Measurements from ENCODE around the gene SEMA4C. TPM values are rescaled to one million over a fixed set of nuclear protein-coding genes. Genes with fewer than 3 reads are reported as not detected.

The SEMA4C gene
- total RNA-seq, 1 donor from 2014 or later: 14.9 TPM

DNA sequence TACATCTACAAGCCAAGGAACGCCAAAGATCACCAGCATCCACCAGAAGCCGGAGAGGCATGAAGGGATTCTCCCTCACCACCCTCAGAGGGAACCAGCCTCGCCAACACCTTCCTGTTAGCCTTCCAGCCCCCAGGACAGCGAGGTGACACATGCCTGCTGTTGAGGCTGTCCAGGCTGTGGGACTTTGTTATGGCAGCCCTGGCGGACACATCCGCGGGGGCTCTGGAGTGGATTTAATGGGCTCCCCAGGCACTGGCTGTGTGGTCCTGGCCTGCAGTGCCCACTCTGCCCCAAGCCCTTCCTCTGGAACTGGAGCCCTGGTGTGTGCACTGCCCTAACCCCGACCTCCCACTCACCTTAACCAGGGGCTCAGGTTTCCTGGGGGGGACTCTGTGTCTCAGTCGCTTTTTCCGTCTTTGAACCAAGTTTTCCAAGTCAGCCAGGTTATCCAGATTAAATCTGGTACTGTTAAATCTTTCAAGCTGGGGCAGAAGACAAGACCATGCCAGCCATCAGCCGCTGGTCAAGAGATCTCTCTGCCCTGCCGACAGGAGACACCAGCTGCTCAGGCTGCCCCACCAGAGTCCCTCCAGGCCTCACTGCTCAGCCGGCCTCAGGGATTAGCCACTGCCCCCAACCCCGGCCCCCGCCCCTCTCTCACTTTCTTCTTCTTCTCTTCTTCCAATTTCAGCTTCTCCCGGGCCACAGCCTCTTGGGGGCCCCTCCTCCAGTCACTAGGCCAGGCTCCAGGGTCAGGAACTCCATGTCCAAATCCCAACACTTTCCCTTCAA, 28.0 kb downstream of the SEMA4C start:
- no peak for ATAC-seq

DNA sequence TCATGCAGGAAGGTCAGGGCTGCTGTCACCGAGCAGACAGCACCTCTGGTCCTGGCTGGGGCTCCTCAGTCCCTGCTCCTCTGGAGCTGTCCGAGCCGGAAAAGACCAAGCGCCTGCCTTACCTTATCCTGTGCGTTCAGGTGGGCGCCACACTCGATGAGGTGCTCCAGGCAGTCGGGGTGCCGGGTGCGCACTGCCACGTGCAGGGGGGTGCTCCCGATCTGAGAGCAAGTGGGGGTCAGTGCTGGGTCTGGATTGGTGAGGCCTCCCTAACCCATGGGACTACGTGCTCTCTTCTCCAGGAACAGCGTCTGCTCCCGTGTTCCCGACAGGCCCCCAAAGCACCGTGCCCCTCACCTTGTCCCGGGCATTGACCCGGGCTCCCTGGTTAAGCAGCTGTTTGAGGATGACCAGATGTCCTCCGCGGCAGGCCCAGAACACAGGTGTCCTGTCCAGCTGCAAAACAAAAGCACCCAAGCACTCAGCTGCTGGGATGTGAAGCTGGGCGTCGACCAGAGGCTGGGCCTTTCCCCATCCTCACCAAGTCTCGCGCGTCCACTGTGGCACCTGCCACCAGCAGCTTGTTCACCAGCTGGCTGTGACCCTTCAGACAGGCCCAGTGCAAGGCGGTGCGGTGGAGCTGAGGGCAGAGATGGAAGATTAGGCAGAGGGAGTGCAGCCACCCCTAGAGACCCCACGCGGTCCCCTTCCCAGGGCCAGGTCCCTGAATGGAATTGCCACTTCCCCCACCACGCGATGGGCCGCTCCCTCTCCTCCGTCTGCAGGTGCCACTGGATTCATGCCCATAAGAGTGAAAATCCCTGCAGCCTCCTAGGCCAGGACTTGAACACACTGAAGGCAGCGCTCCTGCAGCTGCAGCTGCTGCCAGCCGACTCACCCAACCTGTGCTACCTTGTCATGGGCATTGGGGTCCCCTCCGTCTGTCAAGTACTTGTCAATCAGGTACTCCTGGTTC, 29.7 kb downstream of the SEMA4C start:
- peak; percentile 6 for ATAC-seq

DNA sequence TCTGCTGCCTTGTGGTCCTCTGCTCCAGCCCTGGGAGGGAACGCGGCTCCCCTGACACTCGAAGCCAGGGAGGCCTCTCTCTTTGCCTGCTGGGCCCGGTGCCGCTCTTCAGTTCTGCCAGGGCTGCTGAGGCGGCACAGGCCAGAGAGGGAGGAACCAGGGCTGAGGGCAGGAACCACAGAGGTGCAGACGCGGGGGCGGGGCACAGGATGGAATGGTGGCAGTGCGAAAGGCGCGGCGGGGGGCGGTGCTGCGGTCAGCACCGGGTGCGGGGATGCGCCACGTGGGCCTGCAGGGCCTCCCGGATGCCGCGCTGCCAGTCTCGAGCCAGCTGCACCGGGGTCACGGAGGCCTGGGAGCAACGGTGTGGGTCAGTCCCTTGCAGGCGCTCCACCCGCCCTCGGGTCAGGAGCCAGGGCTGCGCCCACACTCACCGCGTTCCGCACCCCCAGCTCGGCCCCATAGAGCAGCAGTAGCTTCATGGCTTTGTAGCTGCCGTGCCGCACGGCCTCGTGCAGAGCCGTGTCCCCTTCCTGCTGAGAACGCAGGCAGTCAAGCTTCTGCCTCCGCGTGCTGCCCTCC, 30.5 kb downstream of the SEMA4C start:
- ATAC-seq: peak; percentile 77

DNA sequence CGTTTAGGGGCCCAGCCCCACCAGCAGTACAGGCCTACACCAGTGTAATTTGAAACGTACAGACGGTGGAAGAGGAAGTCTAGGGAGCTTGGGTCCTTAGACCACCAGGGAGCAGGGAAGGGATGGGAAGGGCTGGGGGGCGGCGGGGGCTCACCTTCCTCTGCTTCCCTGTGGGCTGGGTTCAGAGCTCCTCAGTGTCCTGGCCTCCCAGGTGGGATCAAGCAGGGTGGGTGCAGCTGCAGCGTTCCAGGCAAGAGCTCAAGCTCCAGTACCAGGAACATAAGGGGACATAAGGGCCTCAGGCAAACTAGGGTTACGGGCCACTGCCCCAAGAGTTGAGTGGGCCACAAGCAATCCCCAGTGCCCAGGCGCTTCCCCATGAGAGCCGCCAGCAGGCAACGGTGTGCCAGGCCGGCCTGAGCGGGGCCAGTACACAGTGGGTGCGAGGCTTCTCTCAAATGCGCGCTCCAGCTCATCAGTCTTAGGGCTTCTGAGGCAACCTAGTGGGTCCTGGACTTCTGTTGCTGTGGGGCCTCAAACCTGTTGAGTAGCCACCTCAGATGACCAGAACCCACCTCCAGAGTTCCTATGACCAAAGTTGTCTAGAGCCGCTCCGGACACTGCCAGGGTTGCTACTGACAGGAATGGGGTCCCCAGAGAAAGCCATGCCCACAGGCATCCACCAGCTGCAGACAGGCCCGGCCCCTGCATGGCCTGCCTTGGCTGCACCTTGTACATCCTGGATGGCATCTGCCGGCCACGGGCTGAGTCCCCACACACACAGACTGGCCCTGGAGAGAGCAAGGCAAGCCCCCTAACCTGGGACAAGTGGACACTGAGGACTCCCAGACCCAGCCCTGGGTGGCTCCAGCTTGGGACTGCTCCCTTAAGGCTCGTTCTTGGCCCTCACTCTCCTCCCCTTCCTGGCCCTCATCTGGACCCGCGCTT, 31.3 kb downstream of the SEMA4C start:
- ATAC-seq: peak; percentile 6

DNA sequence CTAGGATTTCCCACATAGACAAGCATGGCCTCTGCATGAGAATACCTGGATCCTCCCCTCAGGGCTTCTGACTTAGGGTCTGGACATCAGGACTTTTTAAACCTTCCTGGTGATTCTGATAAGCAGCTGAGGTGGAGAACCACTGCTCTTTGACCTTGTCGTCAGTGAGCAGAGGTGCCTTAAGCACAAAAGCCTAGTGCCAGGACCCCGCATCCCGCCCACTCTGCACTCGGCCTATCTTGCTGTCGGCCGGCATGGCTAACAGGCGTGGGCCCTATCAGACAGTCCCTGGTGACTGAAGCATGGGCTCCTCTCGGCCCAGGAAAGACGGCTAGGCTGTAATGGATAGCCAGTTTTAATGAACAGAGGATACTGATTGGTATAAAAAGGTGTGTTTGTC, 32.3 kb downstream of the SEMA4C start:
- no peak for ATAC-seq

DNA sequence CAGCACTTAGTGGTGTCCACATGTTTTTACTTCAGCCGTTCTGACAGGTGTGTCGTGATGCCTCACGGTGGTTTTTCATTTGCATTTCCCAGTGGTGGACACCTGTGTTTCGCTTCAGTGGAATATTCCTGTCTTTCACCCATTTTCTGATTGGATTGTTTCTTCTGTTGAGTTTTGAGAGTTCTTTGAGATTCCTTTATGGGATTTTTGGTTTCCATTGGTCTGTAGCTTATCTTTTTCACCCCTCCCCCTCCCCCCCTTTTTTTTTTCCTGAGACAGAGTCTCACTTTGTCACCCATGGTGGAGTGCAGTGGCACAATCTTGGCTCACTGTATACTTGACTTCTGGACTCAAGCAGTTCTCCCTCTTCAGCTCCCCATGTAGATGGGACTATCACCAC, 34.0 kb downstream of the SEMA4C start:
- no peak for ATAC-seq

DNA sequence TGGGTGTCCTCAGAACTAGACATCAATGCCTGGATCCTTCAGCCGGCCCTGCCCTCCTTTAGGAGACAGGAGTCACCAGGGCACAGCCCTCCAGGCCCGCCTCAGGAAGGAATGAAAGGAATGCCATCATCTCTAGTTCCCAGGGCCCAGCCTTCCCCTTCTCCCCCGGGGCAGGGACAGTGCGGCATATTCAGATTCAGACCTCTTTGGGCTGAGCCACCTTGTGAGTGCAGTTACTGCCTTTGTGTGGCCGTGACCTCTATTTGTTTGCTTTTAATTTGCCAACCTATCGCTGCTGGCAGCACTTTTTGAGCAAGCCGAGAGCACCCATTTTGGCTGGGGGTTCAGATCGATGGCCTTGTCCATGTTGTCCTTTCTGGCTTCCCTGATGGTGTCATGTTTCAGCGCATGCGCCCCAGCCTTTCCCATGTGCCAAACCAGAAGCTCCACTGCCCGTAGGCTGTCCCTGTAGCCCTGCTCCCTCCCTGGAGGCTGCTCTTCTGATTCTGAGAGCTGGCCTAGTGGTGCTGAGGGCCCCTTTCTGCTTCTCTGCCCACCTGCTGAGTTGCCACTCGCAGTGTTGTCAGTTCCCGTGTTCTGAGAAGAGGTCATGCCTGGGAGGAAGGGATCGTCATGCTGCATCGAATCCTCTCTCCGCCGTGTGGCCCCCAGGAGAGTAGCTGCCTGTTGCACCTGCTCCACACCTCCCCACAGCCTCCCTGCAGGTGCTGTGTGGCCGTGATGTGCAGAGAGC, 36.9 kb downstream of the SEMA4C start:
- peak; percentile 41 for ATAC-seq

DNA sequence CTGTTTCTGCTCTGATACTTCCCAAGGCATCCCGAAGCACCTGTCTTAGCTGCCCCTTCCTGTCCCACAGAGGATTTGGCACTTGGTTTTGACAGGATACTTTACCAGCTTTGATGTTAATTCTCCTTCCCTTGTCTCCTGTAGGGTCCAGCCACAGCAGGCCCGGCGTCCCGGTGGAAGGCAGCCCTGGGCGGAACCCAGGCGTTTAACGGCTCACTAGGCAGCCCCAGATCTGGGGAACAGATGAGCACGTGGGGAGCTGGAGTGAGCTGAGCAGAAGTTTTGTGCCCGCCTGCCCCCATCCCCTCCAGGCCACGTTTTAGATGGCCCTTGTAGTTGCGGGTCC, 37.5 kb downstream of the SEMA4C start:
- no peak for ATAC-seq

DNA sequence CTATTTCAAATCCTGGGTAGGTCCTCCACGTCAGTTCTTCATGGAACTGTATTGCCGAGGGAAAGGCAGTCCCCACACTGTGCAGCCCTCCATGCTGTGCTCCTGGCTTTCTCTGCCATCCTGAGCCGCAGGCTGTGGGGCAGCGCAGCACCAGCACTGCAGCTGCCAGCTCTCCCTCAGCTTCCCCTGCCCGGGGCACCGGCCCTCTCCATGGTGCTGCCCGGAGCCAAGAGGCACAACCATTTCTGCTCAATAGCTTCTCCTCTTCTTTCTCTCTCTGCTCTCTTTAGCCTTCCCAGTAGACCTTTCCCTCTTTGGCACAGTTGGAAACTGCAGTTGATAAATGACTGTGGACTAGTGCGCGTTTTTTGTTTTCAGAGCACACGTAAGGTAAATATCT, 38.2 kb downstream of the SEMA4C start:
- ATAC-seq: no peak

DNA sequence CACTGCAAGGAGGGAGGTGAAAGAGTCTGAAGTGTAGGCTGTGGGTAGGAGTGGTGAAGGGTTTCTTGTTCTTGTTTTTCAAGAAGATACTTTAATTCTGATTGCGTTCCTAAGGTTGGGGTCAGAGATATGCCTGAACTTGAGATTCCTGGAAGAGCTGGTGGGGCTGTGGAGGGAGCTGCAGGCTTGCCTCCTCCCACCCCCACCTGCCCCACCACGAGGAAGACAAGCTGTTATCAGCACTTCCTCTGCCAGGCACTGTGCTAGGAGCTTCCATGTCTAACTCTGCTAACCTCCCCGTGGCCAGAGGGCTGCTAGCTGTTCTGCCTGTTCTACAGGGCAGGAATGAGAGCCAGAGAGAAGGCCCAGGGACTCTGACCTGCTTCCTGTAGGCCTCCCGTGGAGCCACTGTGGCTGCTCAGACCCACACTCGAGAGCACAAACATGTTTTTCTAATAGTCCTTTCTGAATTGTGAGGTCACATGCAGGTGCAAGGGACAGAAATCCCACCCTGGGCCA, 39.8 kb downstream of the SEMA4C start:
- no peak for ATAC-seq

DNA sequence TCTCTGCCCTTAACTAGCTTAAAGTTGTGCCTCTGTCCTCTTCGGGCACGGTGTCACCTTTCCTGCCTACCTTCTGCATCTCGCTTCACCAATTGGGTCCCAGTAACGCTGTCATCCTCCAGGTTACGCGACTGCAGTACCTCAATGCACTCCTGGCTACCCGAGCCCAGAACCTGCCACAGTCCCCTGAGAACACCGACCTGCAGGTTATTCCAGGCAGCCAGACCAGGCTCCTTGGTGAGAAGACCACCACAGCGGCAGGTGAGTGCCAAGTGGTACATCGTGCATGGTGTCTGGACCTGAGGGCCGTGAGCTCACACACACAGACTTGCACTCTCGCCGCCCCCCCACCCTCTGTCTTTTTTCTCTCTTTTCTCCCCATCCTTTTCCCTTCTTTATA, 41.0 kb downstream of the SEMA4C start:
- ATAC-seq: no peak

DNA sequence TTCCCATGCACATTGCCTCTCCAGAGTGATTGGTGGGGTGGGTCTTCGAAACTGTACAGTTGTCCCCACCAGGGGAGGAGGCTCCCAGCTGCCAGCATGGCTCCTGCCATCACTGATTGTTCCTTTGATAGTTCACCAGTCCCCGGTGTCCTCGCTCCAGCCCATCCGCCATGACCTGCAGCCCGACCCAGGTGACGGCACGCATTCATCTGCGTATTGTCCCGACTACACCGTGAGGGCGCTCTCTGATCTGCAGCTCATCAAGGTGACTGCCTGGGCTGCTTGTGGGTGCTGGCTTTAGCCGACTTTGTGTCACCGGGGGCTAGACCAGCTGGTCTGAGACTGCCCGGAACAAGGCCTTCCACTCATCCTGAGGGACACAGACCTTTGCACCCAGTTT, 41.4 kb downstream of the SEMA4C start:
- ATAC-seq: no peak

DNA sequence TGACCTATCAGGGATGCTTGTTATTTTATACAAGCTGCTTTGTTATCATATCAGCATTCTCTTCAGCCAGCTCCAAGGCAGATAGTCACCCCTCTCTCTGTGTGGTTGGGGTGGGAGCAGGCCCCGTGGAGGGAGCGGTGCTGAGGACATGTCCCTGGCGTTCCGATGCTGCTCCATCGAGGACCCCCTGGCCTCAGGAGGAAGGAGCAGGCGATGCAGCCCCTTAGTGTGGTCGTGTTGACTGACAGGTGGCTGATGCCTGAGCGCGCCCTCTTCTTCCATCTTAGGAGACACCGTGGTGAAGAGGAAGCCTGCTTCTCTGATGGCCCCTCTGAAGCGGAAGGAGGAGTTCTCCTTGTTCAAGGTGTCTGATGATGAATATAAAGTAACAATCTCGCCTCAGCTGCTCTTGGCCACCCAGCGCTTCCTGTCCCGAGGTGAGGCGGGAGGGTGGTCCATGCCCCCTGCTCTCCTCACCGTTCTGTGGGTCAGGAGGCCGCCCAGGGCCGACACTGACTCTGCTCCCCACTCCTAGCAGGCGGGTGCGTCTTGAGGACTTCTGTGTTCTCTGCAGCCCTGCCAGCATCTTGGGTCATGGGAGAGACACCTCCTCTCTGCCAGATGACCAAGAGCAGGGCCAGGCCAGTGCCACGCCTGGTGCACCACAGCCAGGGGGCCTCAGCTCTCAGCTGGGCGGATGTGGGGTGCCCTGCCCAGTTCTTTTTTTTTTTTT, 43.2 kb downstream of the SEMA4C start:
- no peak for ATAC-seq

DNA sequence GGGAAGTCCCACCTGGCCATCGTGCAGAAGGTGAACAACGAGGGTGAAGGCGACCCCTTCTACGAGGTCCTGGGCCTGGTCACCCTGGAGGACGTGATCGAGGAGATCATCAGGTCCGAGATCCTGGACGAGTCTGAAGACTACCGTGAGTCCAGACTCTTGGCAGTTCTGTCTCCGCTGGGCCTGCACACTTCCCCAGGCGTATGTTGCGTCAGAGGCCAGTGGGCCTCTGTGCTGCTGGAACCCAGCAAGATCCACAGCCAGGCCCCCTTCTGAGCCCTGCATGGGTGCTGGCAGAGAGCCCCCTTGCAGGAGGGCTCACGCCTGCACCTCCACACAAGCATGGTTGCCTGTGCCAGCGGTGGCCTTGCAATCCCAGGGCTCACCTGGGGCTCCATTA, 44.8 kb downstream of the SEMA4C start:
- no peak for ATAC-seq

DNA sequence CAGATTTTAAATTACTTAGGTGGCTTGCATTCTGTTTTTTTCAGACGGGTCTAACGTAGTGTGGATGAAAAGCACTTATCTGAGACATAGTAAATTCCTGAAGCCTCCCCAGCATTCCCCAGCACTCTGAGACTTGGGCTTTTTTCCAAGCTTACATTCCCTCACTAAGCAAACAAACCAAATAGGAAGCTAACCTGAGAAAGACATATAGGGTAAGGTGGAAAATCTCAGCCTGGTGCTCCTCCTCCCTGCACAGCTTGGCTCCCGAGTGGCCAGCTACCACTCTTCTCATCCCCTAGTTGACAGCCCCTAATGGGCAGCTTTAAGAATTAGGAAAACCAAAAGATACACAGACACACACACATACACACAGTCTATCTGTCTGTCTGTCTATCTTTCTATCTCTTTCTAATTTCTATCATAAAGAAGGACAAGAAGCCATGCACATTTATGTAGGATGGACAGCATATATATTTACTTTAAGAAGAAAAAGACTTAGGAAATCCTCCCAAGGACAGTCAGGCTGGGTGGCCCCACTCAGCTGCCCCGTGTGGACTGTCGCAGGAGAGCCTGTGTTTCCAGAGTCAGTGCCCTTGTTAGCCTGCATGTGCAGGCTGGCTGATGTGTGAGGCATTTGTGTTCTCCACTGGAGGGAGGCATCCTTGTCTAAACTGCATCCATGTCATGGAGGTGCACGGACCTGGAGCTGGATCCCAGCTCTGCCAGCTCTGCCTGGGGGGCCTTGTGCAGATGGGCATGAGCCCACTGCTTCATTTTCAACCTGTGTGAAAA, 45.6 kb downstream of the SEMA4C start:
- no peak for ATAC-seq

DNA sequence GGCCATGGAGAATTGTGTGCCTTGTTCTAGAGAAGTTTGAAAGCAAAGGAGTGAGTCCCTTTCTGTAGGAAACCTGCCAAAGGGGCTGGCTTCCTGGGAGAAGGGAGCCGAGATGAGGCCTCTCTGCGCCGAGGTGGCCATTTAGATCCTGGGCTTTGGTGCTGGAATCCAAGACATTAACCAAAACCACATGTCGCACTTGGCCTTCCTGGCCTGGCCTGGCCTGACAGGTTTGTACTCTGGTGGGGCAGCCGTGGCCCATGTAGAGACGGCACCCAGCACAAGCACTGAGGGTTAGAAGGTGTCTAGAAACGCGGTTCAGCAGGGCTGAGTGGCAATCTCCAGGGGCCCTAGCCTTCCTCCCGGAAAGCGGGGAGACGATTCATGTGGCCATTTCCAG, 46.7 kb downstream of the SEMA4C start:
- ATAC-seq: no peak

DNA sequence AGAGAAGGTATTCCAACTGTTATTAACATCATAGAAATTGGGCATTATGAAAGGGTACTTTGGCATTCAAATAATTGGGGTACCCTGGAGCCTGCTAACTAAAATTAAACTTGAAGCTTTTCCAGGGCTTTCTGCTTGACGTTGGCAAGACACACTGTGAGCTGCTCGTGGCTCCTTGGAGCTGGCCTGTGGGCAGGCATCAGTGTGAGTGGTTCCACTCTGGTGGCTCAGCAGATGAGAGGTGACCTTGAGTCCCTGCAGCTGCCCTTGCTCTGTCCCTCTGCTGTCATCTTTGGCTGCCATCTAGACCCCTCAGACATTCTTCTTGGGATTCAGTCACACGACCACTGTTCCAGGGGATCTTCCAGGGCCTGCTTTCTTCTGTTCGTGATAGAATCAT, 47.1 kb downstream of the SEMA4C start:
- ATAC-seq: no peak

DNA sequence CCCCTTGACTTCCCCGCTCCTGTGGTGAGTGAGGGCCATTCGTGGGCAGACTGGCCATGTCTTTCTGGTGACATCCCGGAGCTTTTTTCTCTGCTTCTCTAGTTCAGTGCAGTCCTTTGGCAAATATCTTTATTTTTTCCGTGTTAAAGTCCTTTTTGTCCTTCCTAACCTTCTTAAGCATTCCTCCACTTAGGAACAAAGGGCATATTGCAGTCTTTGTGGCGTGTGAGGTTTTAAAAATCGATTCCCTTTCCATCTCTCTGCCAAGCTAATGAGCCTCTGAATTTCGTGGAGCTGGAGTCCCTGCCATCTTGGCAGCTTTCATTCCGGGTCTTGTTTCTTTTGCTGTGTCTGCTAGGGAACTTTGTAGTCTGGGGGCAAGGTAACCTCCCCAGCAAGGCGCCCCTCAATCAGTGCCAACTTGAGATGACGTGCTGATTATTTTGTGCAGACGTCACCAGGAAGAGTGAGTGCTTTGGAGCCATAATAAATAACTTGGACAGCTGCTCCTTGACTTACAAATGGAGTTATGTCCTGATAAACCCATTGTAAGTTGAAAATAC, 48.7 kb downstream of the SEMA4C start:
- ATAC-seq: no peak

DNA sequence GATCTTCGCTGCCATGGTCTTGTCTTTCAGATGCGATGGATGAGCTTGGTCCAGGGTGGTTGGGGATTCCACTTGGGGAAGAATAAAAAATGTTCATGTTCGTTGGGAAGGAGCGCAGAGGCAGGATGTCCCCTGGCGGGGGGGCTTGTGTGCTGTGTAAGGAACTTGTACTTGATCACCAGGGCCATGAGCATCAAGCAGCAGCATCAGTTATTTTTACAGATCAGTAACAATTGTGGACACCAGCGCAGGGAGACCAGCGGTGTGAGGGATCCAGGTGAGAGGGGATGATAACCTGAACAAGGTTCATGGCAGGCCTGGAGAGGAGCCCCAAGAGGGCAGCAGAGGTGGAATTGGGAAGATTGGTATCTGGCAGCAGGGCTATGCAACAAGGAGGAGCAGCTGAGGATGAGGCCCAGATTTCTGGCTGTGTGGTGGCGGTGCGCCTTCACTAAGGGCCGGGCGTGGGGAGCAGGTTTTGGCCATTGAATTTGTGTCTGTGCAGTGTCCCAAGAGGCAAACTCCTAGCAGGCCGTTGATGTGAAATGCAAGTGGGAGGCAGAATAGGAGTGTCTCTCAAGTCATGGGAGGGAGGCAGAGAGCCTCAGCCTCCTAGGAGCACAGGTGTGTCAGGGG, 49.9 kb downstream of the SEMA4C start:
- ATAC-seq: no peak
